PC-9 (cell line): ENCODE results near the gene ZNF365. TPM values are rescaled to one million over a fixed set of nuclear protein-coding genes. Genes with fewer than 3 reads are reported as not detected.
"Not testable (repeated sequence)": the region's sequence is repeated elsewhere in the genome, so short reads cannot be mapped to it uniquely, and the experiment has no call there.

Experiments
- BruUV-seq: library from RNA; stranded (reverse); fragments of 400-500 nt; replicated peaks from 2 replicates; lab custom pipeline; 2021; lab: Mats Ljungman, UMichigan
- CTCF ChIA-PET: fragments of 300-600 bp; sonication (Branson Sonifier 250); formaldehyde crosslinking; loops from one replicate; lab custom pipeline; 2022; ENCODE audit warnings: antibody characterized with exemption; lab: Charles Lee
- POLR2A ChIA-PET: fragments of 300-600 bp; sonication (Branson Sonifier 250); formaldehyde crosslinking; loops from one replicate; lab custom pipeline; 2022; ENCODE audit warnings: antibody characterized with exemption; ENCODE audit not compliant: unreplicated experiment; lab: Charles Lee
- DNase-seq, 2 experiments: peaks; one replicate each; pipeline versions ENCODE4 v3.0.0 to v3.0.0-alpha.2; 2015 to 2022; ENCODE audit warnings: mixed read lengths in 1 of 2
- H2AFZ ChIP-seq: fragments of 200-600 bp; sonication (generic); 2 replicates; pipeline ENCODE4 v1.8.1; 2017; ENCODE audit warnings: antibody characterized with exemption
- H3F3A ChIP-seq: fragments of 200-600 bp; sonication (generic); 2 replicates; pipeline ENCODE4 v1.8.1; 2017; ENCODE audit warnings: antibody characterized with exemption, mild to moderate bottlenecking, low read depth; ENCODE audit not compliant: insufficient read depth
- H3K27ac ChIP-seq: fragments of 200-600 bp; sonication (generic); 2 replicates; pipeline ENCODE4 v1.6.1; 2016; ENCODE audit warnings: mixed run types
- H3K27me3 ChIP-seq: fragments of 200-600 bp; sonication (generic); 2 replicates; pipeline ENCODE4 v1.6.1; 2016; ENCODE audit warnings: low read depth, mixed run types; ENCODE audit not compliant: insufficient read depth
- H3K36me3 ChIP-seq: fragments of 200-600 bp; sonication (generic); 2 replicates; pipeline ENCODE4 v1.6.1; 2016; ENCODE audit warnings: low read depth, mixed run types
- H3K4me1 ChIP-seq: fragments of 200-600 bp; sonication (generic); replicated peaks from 2 replicates; pipeline ENCODE4 v1.6.1; 2016; ENCODE audit warnings: mixed run types; ENCODE audit not compliant: insufficient read depth
- H3K4me2 ChIP-seq: fragments of 200-600 bp; sonication (generic); 2 replicates; pipeline ENCODE4 v1.6.1; 2017; ENCODE audit warnings: mixed run types
- H3K4me3 ChIP-seq: fragments of 200-600 bp; sonication (generic); 2 replicates; pipeline ENCODE4 v1.6.1; 2016; ENCODE audit warnings: mixed run types
- H3K79me2 ChIP-seq: fragments of 200-600 bp; sonication (generic); 2 replicates; pipeline ENCODE4 v1.6.1; 2017; ENCODE audit warnings: low read depth, mixed run types
- H3K9me2 ChIP-seq: fragments of 200-600 bp; sonication (generic); 2 replicates; pipeline ENCODE4 v1.8.1; 2017; ENCODE audit warnings: mild to moderate bottlenecking; ENCODE audit not compliant: insufficient read depth
- H3K9me3 ChIP-seq: fragments of 200-600 bp; sonication (generic); 2 replicates; pipeline ENCODE4 v1.8.1; 2016; ENCODE audit warnings: low read depth; ENCODE audit not compliant: insufficient read depth
- H4K20me1 ChIP-seq: fragments of 200-600 bp; sonication (generic); 2 replicates; pipeline ENCODE4 v1.8.1; 2017; ENCODE audit not compliant: insufficient read depth
- CTCF ChIP-seq: fragments of 200-600 bp; sonication (generic); conservative IDR thresholded peaks from 2 replicates; pipeline ENCODE4 v1.6.1; 2017; ENCODE audit warnings: mixed run types, antibody characterized with exemption, mild to moderate bottlenecking, moderate library complexity
- EZH2 ChIP-seq: fragments of 200-600 bp; sonication (generic); IDR thresholded peaks from 2 replicates; pipeline ENCODE4 v1.8.0; 2017; ENCODE audit warnings: antibody characterized with exemption, low read depth
- intact Hi-C: fragments of 100-400 bp; cut with micrococcal nuclease; formaldehyde crosslinking; loops from one replicate; pipeline ENCODE4 v1.10.0; 2022; ENCODE audit not compliant: unreplicated experiment
- total RNA-seq: library from RNA; stranded (reverse); gene quantifications from 2 replicates; pipeline ENCODE4 v1.2.3, GENCODE V29; 2021

ZNF365 gene
- total RNA-seq, 1 experiment from 2014 or later, result 1.8 TPM

GRCh38 chr10:62377026-62377415 is 2.9 kb downstream of the ZNF365 start:
- Histone ChIP-seq H3K27me3 (0 out of 2 replicates have a peak, but pooled peaks cover 4% of the 10 kb centered on the region), H3K27ac (no peak overlapping the region), H4K20me1 (no peaks in the 10 kb centered on the region), H3K4me1 (peaks cover 22% of the 10 kb centered on the region), H2AFZ (no peak overlapping the region), H3K4me3 (no peak overlapping the region), H3F3A (peaks cover 19% of the 10 kb centered on the region), H3K36me3 (no peaks in the 10 kb centered on the region), H3K79me2 (no peaks in the 10 kb centered on the region), H3K9me3 (no peaks in the 10 kb centered on the region; the same call in 1 of the 2 replicates), H3K9me2 (no peaks in the 10 kb centered on the region), H3K4me2 (no peak overlapping the region)
- ChIA-PET POLR2A (no interaction called here), CTCF (no interaction called here)
- intact Hi-C loops, result no loop called here
- TF ChIP-seq CTCF (no peak), EZH2 (no peak)
- no TSS peak for BruUV-seq
- DNase-seq, result no peak

GRCh38 chr10:62377966-62378365 is 3.8 kb downstream of the ZNF365 start:
- no TSS peak for BruUV-seq
- peaks cover 22% of the 10 kb centered on the region for H3K4me1 ChIP-seq
- H3K4me2 ChIP-seq, result no peak overlapping the region
- TF ChIP-seq EZH2 (no peak), CTCF (no peak)
- H3K9me2 ChIP-seq, result no peaks in the 10 kb centered on the region
- no peak for DNase-seq
- ChIA-PET CTCF (no interaction called here), POLR2A (no interaction called here)
- H3K79me2 ChIP-seq, result no peaks in the 10 kb centered on the region
- no peaks in the 10 kb centered on the region for H4K20me1 ChIP-seq
- no peak overlapping the region for H2AFZ ChIP-seq
- H3K9me3 ChIP-seq, result no peaks in the 10 kb centered on the region; the same call in 1 of the 2 replicates
- H3K27me3 ChIP-seq, result 0 out of 2 replicates have a peak, but pooled peaks cover 4% of the 10 kb centered on the region
- intact Hi-C loops, result no loop called here
- H3K27ac ChIP-seq, result no peak overlapping the region
- no peak overlapping the region for H3K4me3 ChIP-seq
- H3F3A ChIP-seq, result peaks cover 19% of the 10 kb centered on the region
- no peaks in the 10 kb centered on the region for H3K36me3 ChIP-seq

- Histone ChIP-seq H3K4me1 (peaks cover 27% of the 10 kb centered on the region), H3F3A (peaks cover 27% of the 10 kb centered on the region)
- POLR2A ChIA-PET, CTCF ChIA-PET, BruUV-seq, H3K4me2 ChIP-seq, H4K20me1 ChIP-seq, H3K27ac ChIP-seq, intact Hi-C loops, H3K27me3 ChIP-seq, H3K9me3 ChIP-seq, H3K9me2 ChIP-seq, DNase-seq, H2AFZ ChIP-seq, H3K36me3 ChIP-seq, H3K79me2 ChIP-seq, H3K4me3 ChIP-seq: not testable (repeated sequence)
These were observed 4.7 kb downstream of the ZNF365 start for GRCh38 chr10:62378877-62379276.

- intact Hi-C loops, result no loop called here
- Histone ChIP-seq H3K27me3 (no peaks in the 10 kb centered on the region), H2AFZ (no peak overlapping the region), H3K4me2 (peak overlapping the region; percentile 27), H3K9me3 (no peaks in the 10 kb centered on the region; the same call in 1 of the 2 replicates), H3K27ac (peak overlapping the region; percentile 59), H3K79me2 (no peaks in the 10 kb centered on the region), H3K4me3 (no peak overlapping the region), H3F3A (peaks cover 30% of the 10 kb centered on the region), H4K20me1 (no peaks in the 10 kb centered on the region), H3K36me3 (no peaks in the 10 kb centered on the region), H3K4me1 (peaks cover 29% of the 10 kb centered on the region), H3K9me2 (no peaks in the 10 kb centered on the region)
- DNase-seq, result no peak
- no TSS peak for BruUV-seq
- TF ChIP-seq CTCF (no peak), EZH2 (no peak)
- CTCF ChIA-PET, result no interaction called here
- POLR2A ChIA-PET, result no interaction called here
These were observed 5.2 kb downstream of the ZNF365 start for GRCh38 chr10:62379394-62379793.
